Thoracic aorta (tissue), 2 donors: Measurements from ENCODE around the gene ERCC2. TPM values are rescaled to one million over a fixed set of nuclear protein-coding genes. Genes with fewer than 3 reads are reported as not detected.

Source experiments
- ATAC-seq: fragments of 150-250 bp; one replicate; pipeline ENCODE4 v1.8.0; 2017; ENCODE audit warnings: low read depth; ENCODE audit not compliant: insufficient number of reproducible peaks, low FRiP score
- DNase-seq: peaks from one replicate; pipeline ENCODE4 v3.0.0-alpha.2; 2020; ENCODE audit warnings: low spot score
- H3K27ac ChIP-seq, 2 donors: fragments of 200-600 bp; sonication (generic); 1 replicate in 1 of 2; 2 replicates in 1 of 2; pipeline ENCODE4 v1.5.1; 2016; ENCODE audit warnings: mild to moderate bottlenecking in 2 of 2, moderate library complexity in 2 of 2
- H3K27me3 ChIP-seq: fragments of 200-600 bp; sonication (generic); replicated peaks from 2 replicates; pipeline ENCODE4 v1.6.0; 2016; ENCODE audit warnings: mild to moderate bottlenecking; ENCODE audit not compliant: insufficient read depth
- H3K36me3 ChIP-seq: fragments of 200-600 bp; sonication (generic); one replicate; pipeline ENCODE4 v1.5.1; 2016
- H3K4me1 ChIP-seq, 2 donors: fragments of 200-600 bp; sonication (generic); 1 replicate in 1 of 2; 2 replicates in 1 of 2; pipeline versions ENCODE4 v1.5.1 to v1.6.0; 2016; ENCODE audit warnings: low read depth in 2 of 2, mild to moderate bottlenecking in 1 of 2; ENCODE audit not compliant: control insufficient read depth in 1 of 2
- H3K4me3 ChIP-seq: fragments of 200-600 bp; sonication (generic); 2 replicates; pipeline ENCODE4 v1.5.1; 2016; ENCODE audit warnings: mild to moderate bottlenecking
- H3K9me3 ChIP-seq: fragments of 200-600 bp; sonication (generic); 2 replicates; pipeline ENCODE4 v1.5.1; 2016
- total RNA-seq, 2 donors: library from RNA; depleted of rRNA; stranded (reverse); fragments of >200 nt; gene quantifications; one replicate each; pipeline versions ENCODE4 v1.1.0 to v1.2.3, GENCODE V29; 2016
- TF ChIP-seq, protein P1 (sequence below): fragments of 200-600 bp; sonication (generic); IDR thresholded peaks from one replicate; pipeline ENCODE4 v1.5.1; 2019; ENCODE audit warnings: antibody characterized with exemption

ERCC2 gene
- total RNA-seq, 2 donors from 2014 or later, result 11.6 to 18.3 TPM

GRCh38 chr19:45349126-45349415 is 21.3 kb downstream of the ERCC2 start:
- no peak for ATAC-seq

DNA sequence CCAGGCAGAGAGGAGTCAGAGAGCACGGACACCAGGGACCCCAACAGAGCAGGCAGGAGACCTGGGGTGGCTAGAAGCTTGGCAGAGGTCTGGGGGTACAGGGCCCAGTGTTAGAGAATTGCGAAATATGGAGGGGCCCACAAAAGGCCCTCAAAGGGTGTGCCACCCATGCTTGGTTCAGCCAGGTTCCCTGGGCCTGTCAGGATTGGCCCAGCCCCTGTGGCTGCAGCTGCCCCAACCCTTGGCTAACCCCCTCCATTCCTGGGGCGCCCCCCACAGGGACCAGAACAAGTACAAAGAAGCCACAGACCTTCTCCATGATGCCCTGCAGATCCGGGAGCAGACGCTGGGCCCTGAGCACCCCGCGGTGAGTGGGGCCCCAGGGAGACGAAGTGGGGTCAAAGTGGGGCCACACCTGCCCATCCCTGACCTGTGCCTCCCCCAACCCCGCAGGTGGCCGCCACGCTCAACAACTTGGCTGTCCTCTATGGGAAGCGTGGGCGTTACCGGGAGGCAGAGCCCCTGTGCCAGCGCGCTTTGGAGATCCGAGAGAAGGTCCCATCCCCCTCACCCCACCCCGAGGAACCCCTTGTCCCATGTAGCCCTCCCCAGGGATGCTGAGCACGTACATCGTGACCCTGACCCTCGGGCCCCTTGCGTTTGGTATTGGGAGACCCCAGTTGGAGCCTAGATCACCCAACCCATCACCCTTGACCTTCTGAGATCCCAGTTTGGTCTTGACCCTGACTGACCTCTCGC is 21.8 kb downstream of the ERCC2 start:
- TF ChIP-seq, protein P1, sequence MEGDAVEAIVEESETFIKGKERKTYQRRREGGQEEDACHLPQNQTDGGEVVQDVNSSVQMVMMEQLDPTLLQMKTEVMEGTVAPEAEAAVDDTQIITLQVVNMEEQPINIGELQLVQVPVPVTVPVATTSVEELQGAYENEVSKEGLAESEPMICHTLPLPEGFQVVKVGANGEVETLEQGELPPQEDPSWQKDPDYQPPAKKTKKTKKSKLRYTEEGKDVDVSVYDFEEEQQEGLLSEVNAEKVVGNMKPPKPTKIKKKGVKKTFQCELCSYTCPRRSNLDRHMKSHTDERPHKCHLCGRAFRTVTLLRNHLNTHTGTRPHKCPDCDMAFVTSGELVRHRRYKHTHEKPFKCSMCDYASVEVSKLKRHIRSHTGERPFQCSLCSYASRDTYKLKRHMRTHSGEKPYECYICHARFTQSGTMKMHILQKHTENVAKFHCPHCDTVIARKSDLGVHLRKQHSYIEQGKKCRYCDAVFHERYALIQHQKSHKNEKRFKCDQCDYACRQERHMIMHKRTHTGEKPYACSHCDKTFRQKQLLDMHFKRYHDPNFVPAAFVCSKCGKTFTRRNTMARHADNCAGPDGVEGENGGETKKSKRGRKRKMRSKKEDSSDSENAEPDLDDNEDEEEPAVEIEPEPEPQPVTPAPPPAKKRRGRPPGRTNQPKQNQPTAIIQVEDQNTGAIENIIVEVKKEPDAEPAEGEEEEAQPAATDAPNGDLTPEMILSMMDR, result no peak
- ATAC-seq, result no peak
- no peaks in the 10 kb centered on the region for H3K27me3 ChIP-seq

More at GRCh38 chr19:45349126-45349415, 21.3 kb downstream of the ERCC2 start:
- Histone ChIP-seq H3K36me3 (peaks cover 5% of the 10 kb centered on the region), H3K27me3 (no peaks in the 10 kb centered on the region), H3K27ac (no peak overlapping the region), H3K4me3 (no peak overlapping the region), H3K9me3 (no peaks in the 10 kb centered on the region), H3K4me1 (no peaks in the 10 kb centered on the region)
- DNase-seq, result no peak
- TF ChIP-seq, protein P1, result no peak

GRCh38 chr19:45347570-45348366 is 22.6 kb downstream of the ERCC2 start:
- Histone ChIP-seq H3K4me1 (no peaks in the 10 kb centered on the region), H3K36me3 (peaks cover 5% of the 10 kb centered on the region), H3K27me3 (no peaks in the 10 kb centered on the region), H3K27ac (no peak overlapping the region), H3K4me3 (no peak overlapping the region), H3K9me3 (no peaks in the 10 kb centered on the region)
- ATAC-seq (no peak), DNase-seq (no peak)
- TF ChIP-seq, protein P1, result no peak

More for the DNA sequence above, 21.8 kb downstream of the ERCC2 start:
- DNase-seq, result no peak
- H3K9me3 ChIP-seq, result no peaks in the 10 kb centered on the region
- no peaks in the 10 kb centered on the region for H3K4me1 ChIP-seq
- no peak overlapping the region for H3K27ac ChIP-seq
- H3K36me3 ChIP-seq, result peaks cover 5% of the 10 kb centered on the region
- H3K4me3 ChIP-seq, result no peak overlapping the region

- DNase-seq, result no peak
- H3K4me1 ChIP-seq, result no peaks in the 10 kb centered on the region
- H3K27ac ChIP-seq, result no peak overlapping the region
- no peaks in the 10 kb centered on the region for H3K9me3 ChIP-seq
- no peak for ATAC-seq
- no peaks in the 10 kb centered on the region for H3K36me3 ChIP-seq
- H3K27me3 ChIP-seq, result no peaks in the 10 kb centered on the region
- no peak overlapping the region for H3K4me3 ChIP-seq
- TF ChIP-seq, protein P1, result no peak
Measured at GRCh38 chr19:45346449-45346848, 23.9 kb downstream of the ERCC2 start.

DNA sequence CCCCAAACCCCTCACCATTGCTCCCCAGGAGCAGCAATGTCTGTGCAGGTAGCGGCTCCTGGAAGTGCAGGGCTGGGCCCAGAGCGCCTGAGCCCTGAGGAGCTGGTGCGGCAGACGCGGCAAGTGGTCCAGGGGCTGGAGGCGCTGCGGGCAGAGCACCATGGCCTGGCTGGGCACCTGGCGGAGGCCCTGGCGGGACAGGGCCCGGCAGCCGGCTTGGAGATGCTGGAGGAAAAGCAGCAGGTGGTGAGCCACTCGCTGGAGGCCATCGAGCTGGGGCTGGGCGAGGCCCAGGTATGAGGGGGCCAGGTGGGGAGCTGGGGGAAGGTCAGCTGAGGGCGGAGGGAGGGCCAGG is 24.9 kb downstream of the ERCC2 start:
- ATAC-seq, result no peak

More for the DNA sequence above, 24.9 kb downstream of the ERCC2 start:
- Histone ChIP-seq H3K4me3 (no peak overlapping the region), H3K27me3 (peaks cover 3% of the 10 kb centered on the region), H3K36me3 (no peaks in the 10 kb centered on the region), H3K9me3 (no peaks in the 10 kb centered on the region), H3K27ac (no peak overlapping the region), H3K4me1 (peaks cover 5% of the 10 kb centered on the region in 2 donors)
- no peak for DNase-seq
- TF ChIP-seq, protein P1, result no peak
